ENCODE data around the gene DNER. TPM values are rescaled to one million over a fixed set of nuclear protein-coding genes. Genes with fewer than 3 reads are reported as not detected.
"Not testable (repeated sequence)": the region's sequence is repeated elsewhere in the genome, so short reads cannot be mapped to it uniquely, and the experiment has no call there.

The DNER gene
- total RNA-seq, 2 donors from 2014 or later = not detected

DNA sequence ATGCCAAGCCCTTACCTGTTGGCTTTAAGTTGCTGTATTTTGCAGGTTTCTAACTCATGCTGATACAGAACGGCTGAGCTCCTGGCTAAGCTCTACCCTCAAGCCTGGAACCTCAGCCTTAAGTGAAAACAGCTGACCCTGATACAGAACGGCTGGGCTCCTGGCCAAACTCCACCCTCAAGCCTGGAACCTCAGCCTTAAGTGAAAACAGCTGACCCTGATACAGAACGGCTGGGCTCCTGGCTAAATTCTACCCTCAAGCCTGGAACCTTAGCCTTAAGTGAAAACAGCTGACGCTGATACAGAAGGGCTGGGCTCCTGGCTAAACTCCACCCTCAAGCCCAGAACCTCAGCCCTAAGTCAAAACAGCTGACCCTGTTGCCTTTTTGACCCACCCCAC is 17.6 kb upstream of the DNER start:
- no peak overlapping the region for H3K4me3 Mint-ChIP-seq
- no peak overlapping the region for H3K27ac Mint-ChIP-seq
- H3K4me1 Mint-ChIP-seq (ENCODE audit: low read depth) = no peaks in the 10 kb centered on the region
- ATAC-seq (replicated peaks in 1 of 2) (no peak), DNase-seq (no peak)
- peaks cover 0 to 4% of the 10 kb centered on the region in 2 donors for H3K9me3 Mint-ChIP-seq
- H3K36me3 Mint-ChIP-seq (ENCODE audit: insufficient read depth in 2 of 2) = peaks cover 2 to 4% of the 10 kb centered on the region in 2 donors
- no peaks in the 10 kb centered on the region for H3K27me3 Mint-ChIP-seq (ENCODE audit: low read depth)

DNA sequence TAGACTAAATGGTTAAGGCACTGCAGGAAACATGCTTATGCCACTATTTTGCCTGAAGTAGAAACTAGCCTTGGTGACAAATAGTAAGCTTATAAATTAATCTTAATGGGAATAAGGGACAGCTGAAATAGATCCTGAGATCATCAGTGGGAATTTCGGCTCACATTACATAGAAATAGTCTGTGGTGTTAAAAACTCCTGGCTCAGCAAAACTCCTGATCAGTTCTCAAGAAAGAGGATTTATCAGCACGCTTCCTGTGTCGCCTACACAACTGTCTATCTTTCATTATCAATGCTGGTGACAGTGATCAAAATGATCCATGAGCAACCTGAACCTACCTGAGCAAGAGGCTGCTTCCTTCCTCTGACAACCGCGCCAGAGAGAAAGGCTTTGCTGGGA is 17.0 kb upstream of the DNER start:
- ATAC-seq (replicated peaks in 1 of 2) (no peak), DNase-seq (no peak)
- Mint-ChIP-seq H3K36me3 (ENCODE audit: insufficient read depth in 2 of 2) (peaks cover 0 to 2% of the 10 kb centered on the region in 2 donors), H3K9me3 (peaks cover 0 to 2% of the 10 kb centered on the region in 2 donors), H3K4me3 (no peak overlapping the region), H3K27me3 (ENCODE audit: low read depth) (no peaks in the 10 kb centered on the region), H3K4me1 (ENCODE audit: low read depth) (no peaks in the 10 kb centered on the region), H3K27ac (no peak overlapping the region)

DNA sequence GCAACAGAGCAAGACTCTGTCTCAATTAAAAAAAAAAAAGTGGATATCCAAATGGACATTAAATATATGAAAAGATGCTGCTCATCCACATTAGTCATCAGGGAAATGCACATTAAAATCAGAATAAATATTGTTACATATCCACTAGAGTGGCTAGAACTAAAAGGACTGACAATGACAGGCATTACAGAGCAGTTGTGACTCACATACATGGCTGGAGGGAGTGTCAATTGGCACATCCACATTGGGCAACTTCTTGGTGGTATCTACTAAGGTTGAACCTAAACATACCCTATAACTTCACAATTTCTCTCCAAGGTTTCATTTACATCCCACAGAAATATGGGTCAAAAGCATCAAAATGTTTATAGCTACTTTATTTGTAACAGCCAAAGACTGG is 14.0 kb upstream of the DNER start:
- no peaks in the 10 kb centered on the region for H3K27me3 Mint-ChIP-seq (ENCODE audit: low read depth)
- no peaks in the 10 kb centered on the region for H3K36me3 Mint-ChIP-seq (ENCODE audit: insufficient read depth in 2 of 2)

DNA sequence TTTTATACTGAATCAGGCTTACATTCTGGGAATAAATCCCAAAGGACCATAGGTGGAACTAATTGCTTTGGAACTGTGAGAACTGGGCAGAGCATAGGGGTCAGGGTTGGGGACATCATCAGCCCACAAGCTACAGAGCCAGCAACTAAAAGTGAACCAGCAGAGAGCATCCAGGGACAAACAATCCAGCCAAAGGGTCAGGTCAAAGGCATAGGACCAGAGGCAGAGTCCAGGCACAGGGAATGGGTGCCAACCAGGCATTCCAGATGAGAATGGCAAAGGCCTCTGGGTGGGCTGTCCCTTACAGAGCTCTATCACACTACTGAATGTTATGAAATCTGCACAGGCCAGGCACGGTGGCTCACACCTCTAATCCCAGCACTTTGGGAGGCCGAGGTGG is 12.3 kb upstream of the DNER start:
- H3K27ac Mint-ChIP-seq = no peak overlapping the region
- no peaks in the 10 kb centered on the region for H3K27me3 Mint-ChIP-seq (ENCODE audit: low read depth)
- no peak overlapping the region for H3K4me3 Mint-ChIP-seq
- no peaks in the 10 kb centered on the region for H3K9me3 Mint-ChIP-seq
- ATAC-seq (replicated peaks in 1 of 2) = no peak
- no peaks in the 10 kb centered on the region for H3K4me1 Mint-ChIP-seq (ENCODE audit: low read depth)
- DNase-seq = no peak
- no peaks in the 10 kb centered on the region for H3K36me3 Mint-ChIP-seq (ENCODE audit: insufficient read depth in 2 of 2)

More for the DNA sequence above, 14.0 kb upstream of the DNER start:
- Mint-ChIP-seq H3K9me3 (peaks cover 0 to 2% of the 10 kb centered on the region in 2 donors), H3K4me3 (no peak overlapping the region), H3K27ac (no peak overlapping the region), H3K4me1 (ENCODE audit: low read depth) (no peaks in the 10 kb centered on the region)
- DNase-seq (no peak), ATAC-seq (replicated peaks in 1 of 2) (no peak)

DNA sequence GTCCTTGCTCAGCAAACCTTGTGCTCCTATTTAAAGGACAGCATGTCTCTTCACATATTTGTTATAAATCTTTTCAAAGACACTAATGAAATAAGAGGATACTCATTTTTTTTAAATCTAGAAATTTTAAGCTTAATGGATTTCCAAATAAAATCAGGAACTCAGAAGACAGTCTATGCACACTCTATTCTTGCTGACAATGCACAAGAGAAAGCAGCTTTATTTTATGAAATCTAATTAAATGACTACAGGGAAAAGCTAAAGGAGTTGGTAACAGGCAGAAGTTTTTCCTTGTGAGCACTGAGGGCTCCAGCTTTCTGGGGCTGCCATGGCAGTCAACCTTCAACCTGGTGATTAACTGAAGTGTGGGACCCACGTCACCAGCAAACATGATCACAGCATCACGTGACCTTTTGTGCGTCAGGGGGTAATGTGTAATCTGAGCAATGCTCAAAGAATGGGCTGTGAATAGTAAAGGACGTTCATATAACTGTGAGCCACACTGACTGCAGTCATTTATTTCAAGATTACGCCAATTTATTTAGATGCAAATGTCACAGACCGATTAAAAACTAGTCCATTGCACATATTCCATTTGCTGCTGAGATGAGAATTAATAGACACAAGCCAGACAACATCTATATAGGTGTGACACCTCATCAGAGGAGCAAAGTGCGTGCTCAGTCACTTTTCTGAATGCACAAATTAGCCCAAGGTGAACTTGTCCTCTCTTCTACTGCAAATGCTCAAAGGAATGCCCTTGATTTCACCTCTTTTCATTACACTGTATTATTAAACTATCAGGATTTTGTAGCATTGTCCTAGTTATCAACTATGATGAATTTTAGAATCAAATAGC is 11.6 kb upstream of the DNER start:
- Mint-ChIP-seq H3K4me1 (ENCODE audit: low read depth) (no peaks in the 10 kb centered on the region), H3K4me3 (no peak overlapping the region), H3K27ac (no peak overlapping the region), H3K36me3 (ENCODE audit: insufficient read depth in 2 of 2) (no peaks in the 10 kb centered on the region), H3K27me3 (ENCODE audit: low read depth) (no peaks in the 10 kb centered on the region), H3K9me3 (no peaks in the 10 kb centered on the region)
- ATAC-seq (replicated peaks in 1 of 2) (no peak), DNase-seq (no peak)

DNA sequence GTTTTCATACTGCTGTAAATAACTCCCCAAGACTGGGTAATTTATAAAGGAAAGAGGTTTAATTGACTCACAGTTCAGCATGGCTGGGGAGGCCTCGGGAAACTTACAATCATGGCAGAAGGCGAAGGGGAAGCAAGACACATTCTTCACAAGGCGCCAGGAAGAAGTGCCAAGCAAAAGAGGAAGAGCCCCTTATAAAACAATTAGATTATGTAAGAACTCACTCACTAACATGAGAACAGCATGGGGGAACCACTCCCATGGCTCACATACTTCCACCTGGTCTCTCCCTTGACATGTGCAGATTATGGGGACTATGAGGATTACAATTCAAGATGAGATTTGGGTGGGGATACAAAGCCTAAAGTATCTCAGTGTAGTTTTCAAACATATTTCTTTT is 8.8 kb upstream of the DNER start:
- not testable (repeated sequence) for H3K4me1 Mint-ChIP-seq (ENCODE audit: low read depth); H3K27me3 Mint-ChIP-seq (ENCODE audit: low read depth); H3K9me3 Mint-ChIP-seq; H3K36me3 Mint-ChIP-seq (ENCODE audit: insufficient read depth in 2 of 2); ATAC-seq (replicated peaks in 1 of 2); DNase-seq; H3K4me3 Mint-ChIP-seq
- peak overlapping the region; percentile 73 for H3K27ac Mint-ChIP-seq

DNA sequence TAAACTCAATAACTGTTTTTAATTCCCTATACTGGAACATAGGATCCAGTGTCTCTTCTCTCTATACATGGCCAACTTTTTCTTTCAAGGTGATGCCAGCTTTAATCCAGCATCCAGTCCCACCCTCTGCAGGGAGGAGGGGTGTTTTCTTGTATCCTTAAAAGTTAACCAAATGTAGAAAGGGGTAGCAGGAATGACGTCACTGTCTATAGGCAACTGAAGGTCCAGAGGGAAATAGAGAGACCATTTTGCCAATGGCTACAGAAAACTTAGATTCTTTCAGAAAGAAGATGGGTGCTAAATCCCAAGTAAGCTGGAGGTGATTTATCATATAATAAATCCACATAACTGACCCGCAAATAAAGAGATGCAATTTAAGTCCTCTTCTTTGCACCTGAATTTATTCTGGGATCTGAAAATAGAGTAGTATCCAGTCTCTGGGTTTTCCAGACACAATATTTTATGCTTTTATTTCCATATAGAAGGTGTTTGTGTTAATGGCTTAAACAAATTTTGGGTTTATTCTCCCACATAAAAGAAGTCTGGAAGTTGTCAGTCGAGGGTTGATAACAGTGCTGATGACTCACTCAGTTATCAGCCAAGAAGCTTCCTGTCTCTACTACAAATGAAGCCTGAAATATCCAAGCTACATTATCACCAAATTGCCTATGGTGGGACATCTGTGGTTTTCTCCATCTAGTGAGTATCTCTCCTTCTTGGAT is 5.7 kb upstream of the DNER start:
- peaks cover 24% of the 10 kb centered on the region for H3K27me3 Mint-ChIP-seq (ENCODE audit: low read depth)

DNA sequence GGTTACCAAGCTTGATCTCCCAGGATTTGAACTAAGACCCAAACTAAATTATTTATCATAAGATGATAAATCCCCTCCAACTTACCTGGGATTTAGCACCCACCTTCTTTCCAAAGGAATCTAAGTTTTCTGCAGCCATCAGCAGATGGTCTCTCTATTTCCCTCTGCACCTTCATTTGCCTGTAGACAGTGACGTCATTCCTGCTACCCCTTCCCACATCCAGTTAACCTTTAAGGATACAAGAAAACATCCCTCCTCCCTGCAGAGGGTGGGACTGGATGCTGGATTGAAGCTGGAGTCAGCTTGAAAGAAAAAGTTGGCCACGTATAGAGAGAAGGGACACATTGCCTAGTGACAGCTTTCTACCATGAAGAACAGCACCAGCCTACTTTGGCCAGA is 3.7 kb upstream of the DNER start:
- H3K36me3 Mint-ChIP-seq (ENCODE audit: insufficient read depth in 2 of 2) = no peaks in the 10 kb centered on the region
- H3K27me3 Mint-ChIP-seq (ENCODE audit: low read depth) = peaks cover 30% of the 10 kb centered on the region
- H3K27ac Mint-ChIP-seq = no peak overlapping the region
- H3K4me1 Mint-ChIP-seq (ENCODE audit: low read depth) = no peaks in the 10 kb centered on the region
- no peak overlapping the region for H3K4me3 Mint-ChIP-seq
- no peak for DNase-seq
- ATAC-seq (replicated peaks in 1 of 2) = no peak
- H3K9me3 Mint-ChIP-seq = no peaks in the 10 kb centered on the region

More for the DNA sequence above, 5.7 kb upstream of the DNER start:
- Mint-ChIP-seq H3K4me3 (no peak overlapping the region), H3K36me3 (ENCODE audit: insufficient read depth in 2 of 2) (no peaks in the 10 kb centered on the region), H3K9me3 (no peaks in the 10 kb centered on the region), H3K27ac (no peak overlapping the region), H3K4me1 (ENCODE audit: low read depth) (no peaks in the 10 kb centered on the region)
- no peak for ATAC-seq (replicated peaks in 1 of 2)
- DNase-seq = no peak

DNA sequence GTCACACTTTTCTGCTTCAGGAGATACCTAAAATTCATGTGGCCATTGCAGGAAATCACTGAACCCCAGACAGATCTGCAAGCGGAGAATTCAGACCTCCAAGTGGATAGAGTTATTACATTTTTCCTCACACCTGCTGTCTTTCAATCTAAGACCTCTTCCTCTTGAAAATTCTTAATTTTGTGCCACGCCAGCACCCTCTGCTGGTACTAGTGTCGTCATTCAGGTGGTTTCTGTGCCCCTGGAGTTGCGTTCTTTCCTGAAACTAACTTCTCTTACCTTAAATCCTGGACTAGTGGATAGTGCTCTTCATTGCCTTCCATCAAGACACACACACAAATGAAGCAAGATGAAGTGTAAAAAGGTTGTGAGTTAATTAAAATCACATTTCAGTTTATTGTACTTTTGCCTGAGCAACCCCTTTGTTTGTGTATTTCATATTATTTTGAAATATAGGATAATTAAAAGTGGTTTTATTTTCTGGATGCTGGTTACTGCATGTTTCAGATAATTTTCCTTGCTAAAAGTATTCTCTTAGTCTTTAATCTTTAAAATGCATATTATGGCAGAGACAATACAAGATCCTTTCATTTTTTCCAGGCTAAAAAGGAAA is 1.6 kb upstream of the DNER start:
- DNase-seq (peak; percentile 34 to 43), ATAC-seq (replicated peaks in 1 of 2) (no peak)
- no peaks in the 10 kb centered on the region for H3K4me1 Mint-ChIP-seq (ENCODE audit: low read depth)
- H3K9me3 Mint-ChIP-seq = no peaks in the 10 kb centered on the region
- no peaks in the 10 kb centered on the region for H3K36me3 Mint-ChIP-seq (ENCODE audit: insufficient read depth in 2 of 2)
- H3K4me3 Mint-ChIP-seq = peak overlapping the region; percentile 28 to 60
- H3K27ac Mint-ChIP-seq = no peak overlapping the region
- H3K27me3 Mint-ChIP-seq (ENCODE audit: low read depth) = peaks cover 51% of the 10 kb centered on the region

DNA sequence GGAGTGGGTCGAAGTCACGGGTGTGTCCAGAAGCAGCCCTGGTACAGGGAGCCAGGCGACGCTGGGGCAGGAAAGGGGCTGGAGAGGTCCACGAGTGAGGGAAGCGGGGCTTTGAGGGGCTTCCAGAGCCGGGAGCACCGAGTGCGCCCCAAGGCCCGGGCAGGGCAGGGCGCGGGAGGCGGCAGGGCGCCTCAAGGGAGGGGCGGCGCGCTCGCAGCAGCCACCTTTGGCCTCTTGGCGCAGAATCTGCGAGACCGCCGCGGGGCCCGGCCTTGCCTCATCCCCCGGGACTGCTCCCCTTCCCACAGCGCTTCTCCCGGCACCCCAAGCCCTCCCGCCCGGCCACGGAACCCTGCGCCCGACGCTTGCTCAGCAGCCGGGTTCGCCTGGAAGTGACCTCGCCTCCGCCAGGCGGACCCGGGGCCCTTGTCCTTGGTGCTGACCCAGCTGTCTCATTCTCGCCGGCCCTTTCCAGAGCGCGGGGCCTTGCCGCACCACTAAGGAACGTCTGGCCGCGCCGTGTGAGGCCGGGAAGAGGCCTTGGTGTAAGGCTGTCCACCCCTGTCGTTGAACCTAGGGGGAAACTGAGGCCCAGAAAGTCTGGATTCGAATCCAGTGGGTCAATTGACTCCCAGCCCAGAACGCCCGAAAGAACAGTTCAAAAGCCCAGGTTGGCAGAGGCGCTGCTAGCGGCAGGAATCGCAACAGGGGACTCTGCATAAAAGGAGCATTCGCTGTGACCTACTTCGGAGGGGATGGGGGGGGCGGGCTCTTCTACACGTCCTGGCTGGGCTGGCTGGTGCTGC is 584 bp upstream of the DNER start:
- Mint-ChIP-seq H3K36me3 (ENCODE audit: insufficient read depth in 2 of 2) (no peaks in the 10 kb centered on the region), H3K4me3 (peak overlapping the region; percentile 53 to 56), H3K27me3 (ENCODE audit: low read depth) (peaks cover 55% of the 10 kb centered on the region), H3K4me1 (ENCODE audit: low read depth) (no peaks in the 10 kb centered on the region), H3K9me3 (no peaks in the 10 kb centered on the region), H3K27ac (no peak overlapping the region)
- DNase-seq = peak; percentile 58 to 59
- ATAC-seq (replicated peaks in 1 of 2) = peak; percentile 61 to 64

DNA sequence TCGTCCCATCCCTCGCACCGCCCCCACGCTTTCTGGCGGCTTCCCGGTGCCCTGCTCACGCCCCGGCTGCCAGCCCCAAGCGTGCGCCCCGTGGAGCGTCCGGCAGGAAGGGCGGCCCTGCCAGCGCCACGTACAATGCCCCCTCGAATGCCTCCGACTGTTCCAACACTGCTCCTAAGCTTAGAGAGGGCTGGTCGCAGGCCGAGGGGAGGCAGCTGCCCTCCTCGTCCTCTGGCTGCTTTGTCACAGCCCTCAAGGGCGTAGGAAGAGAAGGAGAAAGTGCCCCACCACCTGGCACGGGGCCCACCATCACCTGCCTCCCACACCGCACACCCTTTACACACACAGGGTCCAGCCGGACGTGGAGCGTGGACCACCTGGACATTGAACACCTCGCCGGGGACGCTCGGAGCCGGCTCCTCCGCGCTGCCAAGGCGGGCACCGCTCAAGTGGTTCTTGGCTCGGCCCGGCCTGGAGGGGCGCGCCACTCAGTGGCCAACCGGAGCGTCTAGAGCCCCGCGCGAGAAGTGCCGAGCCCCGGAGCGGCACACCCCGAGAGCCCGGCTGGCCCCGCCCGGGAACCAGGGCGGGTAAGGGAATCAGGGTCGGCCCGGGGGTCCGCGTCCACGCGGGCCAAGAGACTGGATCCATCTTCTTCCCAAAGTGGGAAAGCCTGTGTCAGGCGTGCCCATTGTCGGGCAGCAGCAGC is 830 bp downstream of the DNER start:
- H3K4me1 Mint-ChIP-seq (ENCODE audit: low read depth) = no peaks in the 10 kb centered on the region
- H3K27ac Mint-ChIP-seq = no peak overlapping the region
- peaks cover 55% of the 10 kb centered on the region for H3K27me3 Mint-ChIP-seq (ENCODE audit: low read depth)
- DNase-seq (peak; percentile 19 to 25), ATAC-seq (replicated peaks in 1 of 2) (peak; percentile 58 to 66)
- H3K9me3 Mint-ChIP-seq = no peaks in the 10 kb centered on the region
- H3K4me3 Mint-ChIP-seq = peak overlapping the region; percentile 68 to 74
- no peaks in the 10 kb centered on the region for H3K36me3 Mint-ChIP-seq (ENCODE audit: insufficient read depth in 2 of 2)

DNA sequence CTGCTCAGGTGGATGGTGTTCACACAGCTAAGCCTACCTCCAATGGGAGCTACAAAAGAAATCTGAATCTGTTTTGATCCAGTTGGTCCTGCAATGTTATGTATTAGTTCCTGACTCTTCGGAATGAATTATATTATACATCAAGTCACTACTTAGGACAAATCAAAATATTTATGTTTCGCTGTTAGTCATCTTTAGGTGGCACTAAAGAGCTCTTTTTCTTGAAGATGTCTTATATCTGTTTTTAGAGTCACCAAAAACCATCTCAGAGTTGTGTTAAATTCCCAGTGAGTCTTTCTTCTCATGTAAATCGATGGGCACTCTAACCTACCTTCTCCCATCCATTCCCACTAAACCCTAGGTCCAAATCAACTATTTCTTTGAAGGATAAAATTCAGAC is 2.2 kb downstream of the DNER start:
- H3K36me3 Mint-ChIP-seq (ENCODE audit: insufficient read depth in 2 of 2) = no peaks in the 10 kb centered on the region
- peak overlapping the region in 1 of 2 donors; percentile 17 for H3K4me3 Mint-ChIP-seq
- DNase-seq (no peak), ATAC-seq (replicated peaks in 1 of 2) (no peak)
- no peaks in the 10 kb centered on the region for H3K9me3 Mint-ChIP-seq
- H3K27me3 Mint-ChIP-seq (ENCODE audit: low read depth) = peaks cover 54% of the 10 kb centered on the region
- H3K4me1 Mint-ChIP-seq (ENCODE audit: low read depth) = no peaks in the 10 kb centered on the region
- H3K27ac Mint-ChIP-seq = no peak overlapping the region

Data from activated T-cell treated with anti-CD3 and anti-CD28 coated beads, Interleukin-2, amount 50 U/mL, for 72 hours (primary cell).